ENCODE data around the gene MAP1B. TPM values are rescaled to one million over a fixed set of nuclear protein-coding genes. Genes with fewer than 3 reads are reported as not detected.

Gene MAP1B
- total and polyA plus RNA-seq, 9 of the 15 experiments (the other 6 are each of a cell fraction or from before 2014, with no cell fraction given): 5.2 to 66.1 (median 17.3) TPM

GRCh38 chr5:72238712-72239445, 131.6 kb downstream of the MAP1B start:
- no peak overlapping the region for H3K4me3 ChIP-seq
- intact Hi-C loops (cut with micrococcal nuclease): no loop called here
- no peak overlapping the region for H3K4me2 ChIP-seq (ENCODE audit: insufficient read depth, low read length)
- H2AFZ ChIP-seq (ENCODE audit: low read depth, low read length): no peak overlapping the region
- peaks cover 0 to 46% of the 10 kb centered on the region in 2 experiments; a peak in 3 of 5 replicates for H3K4me1 ChIP-seq (replicated peaks in 1 of 2; ENCODE audit: control insufficient read depth in 2 of 2, insufficient read depth in 2 of 2, low read length in 2 of 2)
- H3K9ac ChIP-seq (ENCODE audit: insufficient read depth in 1 of 2, low read depth in 2 of 2, low read length in 2 of 2): no peak overlapping the region
- ATAC-seq (no peak), FAIRE-seq (no peak), DNase-seq (ENCODE audit: extremely low read depth in 1 of 4, low spot score in 3 of 4) (no peak)
- 83% methylated on average over 5 of the region's 5 CpGs for WGBS (ENCODE audit: insufficient coverage, low coverage, missing lambda C conversion rate)
- ChIA-PET CTCF (ENCODE audit: low intra/inter-chr PET ratio) (no interaction called here), POLR2A (interaction anchor here (1.0 to 1.6 kb wide), 3 partner anchors 9 to 81 kb away, joined by 3 to 5 read pairs (median 4); partner anchors contain the start of genes MRPS27 and PTCD2)
- no TSS peak for BruUV-seq (replicated peaks)
- peaks cover 44% of the 10 kb centered on the region for H3K36me3 ChIP-seq (ENCODE audit: control insufficient read depth, insufficient read depth, low read length)
- no peaks in the 10 kb centered on the region for H3K9me3 ChIP-seq (replicated peaks; ENCODE audit: control insufficient read depth, insufficient read depth, low read depth, low read length)
- no peaks in the 10 kb centered on the region for H3K9me1 ChIP-seq (ENCODE audit: control insufficient read depth, insufficient read depth, low read length)
- H4K20me1 ChIP-seq (replicated peaks; ENCODE audit: control insufficient read depth, insufficient read depth, low read length): no peaks in the 10 kb centered on the region
- H3K79me2 ChIP-seq (ENCODE audit: control insufficient read depth, insufficient read depth, low read length): peaks cover 54% of the 10 kb centered on the region
- in situ Hi-C loops (cut with MboI): no loop called here
- H3K27ac ChIP-seq (ENCODE audit: extremely low read depth, low read depth, low read length): no peak overlapping the region
- H3K27me3 ChIP-seq (ENCODE audit: control insufficient read depth in 2 of 2, insufficient read depth in 2 of 2, low read length in 2 of 2): no peaks in the 10 kb centered on the region
- TF ChIP-seq GTF3C2 (IDR thresholded peaks at IDR 0.05; ENCODE audit: borderline replicate concordance, extremely low read depth, insufficient read length) (no peak), CBX3 (IDR thresholded peaks at IDR 0.05; ENCODE audit: borderline replicate concordance in 1 of 2, low read length in 2 of 2) (no peak), ZBTB8A (IDR thresholded peaks at IDR 0.05; ENCODE audit: partially characterized antibody) (no peak), HBP1 (CRISPR knock-in tag; IDR thresholded peaks at IDR 0.05) (no peak), ZNF586 (CRISPR knock-in tag; conservative IDR thresholded peaks at IDR 0.05) (no peak), TARDBP (IDR thresholded peaks at IDR 0.05) (no peak), SP2 (IDR thresholded peaks at IDR 0.05; ENCODE audit: extremely low read depth, low read depth, low read length, poor library complexity, severe bottlenecking) (no peak), TSC22D4 (tag; IDR thresholded peaks at IDR 0.05) (no peak), HDAC6 (IDR thresholded peaks at IDR 0.05; ENCODE audit: low read depth, low read length) (no peak), DMBX1 (CRISPR knock-in tag; IDR thresholded peaks at IDR 0.05; ENCODE audit: borderline replicate concordance) (no peak), PHB2 (IDR thresholded peaks at IDR 0.05; ENCODE audit: low read depth) (no peak), ZNF347 (CRISPR knock-in tag; IDR thresholded peaks at IDR 0.05; ENCODE audit: low read depth) (no peak), KDM2B (CRISPR knock-in tag; IDR thresholded peaks at IDR 0.05) (no peak), CCNT2 (IDR thresholded peaks at IDR 0.05; ENCODE audit: borderline replicate concordance, extremely low read depth, insufficient read length, low read depth, low read length) (no peak), NR3C1 (CRISPR knock-in tag; IDR thresholded peaks at IDR 0.05) (no peak)

Data from K562 (cell line).